Heart left ventricle (tissue), 13 donors: ENCODE data around the gene HJURP.

Experiments used
- POLR2A ChIP-seq, 2 donors: fragments of 450-650 bp; IDR thresholded peaks; one replicate each; pipeline ENCODE4 v1.6.1; 2017; ENCODE audit warnings: antibody characterized with exemption in 2 of 2, mild to moderate bottlenecking in 2 of 2, moderate library complexity in 2 of 2
- TF ChIP-seq, protein P1 (sequence below), 12 donors: fragments of 200-600 bp; sonication (generic) in 4 of 12; IDR thresholded peaks; one replicate each; pipeline versions ENCODE4 v1.5.0 to v1.8.0; 2018 to 2022; ENCODE audit warnings: antibody characterized with exemption in 12 of 12, mild to moderate bottlenecking in 5 of 12
- donor health status: ischemic (EF 13 %, LVEDD 7.1; RV severe dilation, severe dysfunction).
- donor health status: DM: no; HTN: yes; CAD: no.
- donor health status: DM: no; HTN: no; CAD: no.
- donor health status: ischemic (EF 25% LVEDD 6.9; RV normal size, moderate dysfunction).
- donor health status: ischemic (EF 25% LVEDD 5.7; RV mildly dilated, moderate dysfunction).
- donor health status: ischemic (EF 35%, LVEDD 5.7; RV mildly dilated, moderate dysfunction).
- donor health status: nonischemic (EF 11% LVEDD 7.7; RV severe dilation, severe dysfunction).
- donor health status: DM: yes; HTN: yes; CAD: no.
- donor health status: PGD.
- donor health status: ischemic (EF 29% LVEDD 5.4; RV normal size, mild dysfunction).
- donor health status: nonischemic (EF 23%, LVEDD 6.1; RV moderate dilation, normal function).

DNA sequence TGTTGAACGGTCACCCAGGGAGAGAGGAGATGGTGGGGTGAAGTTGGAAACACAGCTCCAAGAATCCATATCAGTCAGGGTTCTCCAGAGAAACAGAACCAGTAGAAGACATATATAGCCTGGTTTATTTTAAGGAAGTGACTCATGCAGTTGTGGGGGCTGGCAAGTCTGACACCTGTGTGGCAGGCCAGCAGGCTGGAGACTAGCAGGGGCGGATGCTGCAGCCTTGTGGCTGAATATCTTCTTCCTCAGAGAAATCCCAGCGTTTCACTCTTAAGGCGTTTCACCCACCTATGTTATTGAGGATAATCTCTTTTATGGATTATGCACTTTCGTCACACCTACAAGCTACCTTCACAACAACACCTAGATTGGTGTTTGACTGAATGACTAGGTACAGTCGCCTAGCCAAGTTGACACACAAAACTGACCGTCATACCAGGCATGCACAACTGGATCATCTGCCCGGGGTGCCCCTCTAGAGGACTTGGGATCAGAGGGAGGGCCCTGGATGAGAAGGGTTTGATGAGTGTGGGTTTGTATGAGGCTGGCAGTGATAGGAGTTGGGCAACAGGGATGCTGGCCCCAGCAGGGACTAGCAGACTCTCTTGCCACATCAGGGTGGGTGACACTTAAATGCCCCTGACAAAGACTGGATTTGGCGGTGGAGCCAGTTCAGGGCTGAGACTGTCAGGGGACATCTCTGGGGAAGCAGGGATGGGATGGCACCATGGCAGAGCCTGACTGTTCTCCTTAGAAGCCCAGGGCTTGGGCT lies 52.8 kb downstream of the HJURP start:
- TF ChIP-seq POLR2A (IDR thresholded peaks at IDR 0.05) = no peak
- TF ChIP-seq, protein P1, sequence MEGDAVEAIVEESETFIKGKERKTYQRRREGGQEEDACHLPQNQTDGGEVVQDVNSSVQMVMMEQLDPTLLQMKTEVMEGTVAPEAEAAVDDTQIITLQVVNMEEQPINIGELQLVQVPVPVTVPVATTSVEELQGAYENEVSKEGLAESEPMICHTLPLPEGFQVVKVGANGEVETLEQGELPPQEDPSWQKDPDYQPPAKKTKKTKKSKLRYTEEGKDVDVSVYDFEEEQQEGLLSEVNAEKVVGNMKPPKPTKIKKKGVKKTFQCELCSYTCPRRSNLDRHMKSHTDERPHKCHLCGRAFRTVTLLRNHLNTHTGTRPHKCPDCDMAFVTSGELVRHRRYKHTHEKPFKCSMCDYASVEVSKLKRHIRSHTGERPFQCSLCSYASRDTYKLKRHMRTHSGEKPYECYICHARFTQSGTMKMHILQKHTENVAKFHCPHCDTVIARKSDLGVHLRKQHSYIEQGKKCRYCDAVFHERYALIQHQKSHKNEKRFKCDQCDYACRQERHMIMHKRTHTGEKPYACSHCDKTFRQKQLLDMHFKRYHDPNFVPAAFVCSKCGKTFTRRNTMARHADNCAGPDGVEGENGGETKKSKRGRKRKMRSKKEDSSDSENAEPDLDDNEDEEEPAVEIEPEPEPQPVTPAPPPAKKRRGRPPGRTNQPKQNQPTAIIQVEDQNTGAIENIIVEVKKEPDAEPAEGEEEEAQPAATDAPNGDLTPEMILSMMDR (IDR thresholded peaks at IDR 0.05) = no peak
